ENCODE measurements around the gene FBXO40. TPM values are rescaled to one million over a fixed set of nuclear protein-coding genes. Genes with fewer than 3 reads are reported as not detected.
A peak's percentile ranks its signal among the peaks of the same experiment; 100 is the strongest.
"Not testable (repeated sequence)": the region's sequence is repeated elsewhere in the genome, so short reads cannot be mapped to it uniquely, and the experiment has no call there.

Gene FBXO40
- total and polyA plus RNA-seq, 2 of the 8 experiments (the other 6 are each of a cell fraction or from before 2014, with no cell fraction given) = 0.03 TPM; not detected in 1

DNA sequence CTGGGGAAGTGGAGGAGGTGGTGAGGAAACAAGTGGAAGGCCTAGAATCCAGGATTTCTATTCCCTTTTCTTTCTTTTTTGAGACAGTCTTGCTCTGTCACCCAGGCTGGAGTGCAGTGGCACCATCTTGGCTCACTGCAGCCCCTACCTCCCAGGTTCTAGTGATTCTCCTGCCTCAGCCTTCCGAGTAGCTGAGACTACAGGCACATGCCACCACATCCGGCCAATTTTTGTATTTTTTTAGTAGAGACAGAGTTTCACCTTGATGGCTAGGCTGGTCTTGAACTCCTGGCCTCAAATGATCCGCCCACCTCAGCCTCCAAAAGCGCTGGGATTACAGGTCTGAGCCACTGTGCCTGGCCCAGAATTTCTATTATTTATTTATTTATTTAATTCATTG, 627 bp downstream of the FBXO40 start:
- not testable (repeated sequence) for H3K36me3 ChIP-seq (ENCODE audit: control insufficient read depth in 2 of 4, insufficient read depth in 4 of 4, low read length in 3 of 4); H3K27me3 ChIP-seq (replicated peaks in 1 of 4; ENCODE audit: control insufficient read depth in 3 of 4, extremely low read depth in 1 of 4, insufficient read depth in 3 of 4, low read length in 3 of 4); H3K9me3 ChIP-seq (ENCODE audit: insufficient read depth in 2 of 2, low read depth in 1 of 2, low read length in 1 of 2); H3K79me1 ChIP-seq (ENCODE audit: low read depth, low read length); H3K23me2 ChIP-seq (ENCODE audit: low read depth, low read length); H2AK5ac ChIP-seq (ENCODE audit: low read depth, low read length); H4K8ac ChIP-seq (ENCODE audit: extremely low read depth, insufficient read depth, low read length); H3K4ac ChIP-seq (replicated peaks; ENCODE audit: insufficient read length, low read depth, low read length); FAIRE-seq; H3K79me2 ChIP-seq (ENCODE audit: control insufficient read depth in 1 of 2, insufficient read depth in 2 of 2, low read length in 2 of 2); H2BK15ac ChIP-seq (ENCODE audit: low read length); H3K18ac ChIP-seq (ENCODE audit: extremely low read depth, low read length); H3K23ac ChIP-seq (ENCODE audit: insufficient read length); H2AFZ ChIP-seq (ENCODE audit: low read length); H4K20me1 ChIP-seq (replicated peaks in 1 of 2; ENCODE audit: control insufficient read depth in 1 of 2, insufficient read depth in 2 of 2, low read length in 2 of 2); H3K14ac ChIP-seq (ENCODE audit: insufficient read length)
- DNase-seq (ENCODE audit: low read depth in 1 of 2, low spot score in 2 of 2) = peak in 1 of 2 experiments; percentile 48
- peak overlapping the region; percentile 75 for H4K91ac ChIP-seq (replicated peaks; ENCODE audit: insufficient read length, low read length)
- H2BK12ac ChIP-seq (ENCODE audit: low read depth, low read length) = peak overlapping the region; percentile 88
- H4K5ac ChIP-seq (ENCODE audit: insufficient read length, low read depth, low read length) = peak overlapping the region; percentile 25
- ChIA-PET POLR2A (ENCODE audit: partially characterized antibody) (interaction anchor here (0.7 to 3.1 kb wide), 20 partner anchors 8 to 173 kb away, joined by 3 to 18 read pairs (median 4); no protein-coding TSS in a partner anchor), CTCF (ENCODE audit: partially characterized antibody) (interaction anchor here (0.8 to 1.5 kb wide), 3 partner anchors 8 to 43 kb away, joined by 4 to 7 read pairs (median 5); no protein-coding TSS in a partner anchor)
- H3K4me3 ChIP-seq (ENCODE audit: extremely low read depth in 1 of 4, insufficient read depth in 2 of 4, low read depth in 3 of 4, low read length in 4 of 4) = peak overlapping the region in 1 of 4 experiments; percentile 43; a peak in 2 of 8 replicates
- peak overlapping the region; percentile 85 for H2BK120ac ChIP-seq (replicated peaks; ENCODE audit: low read depth, low read length)
- WGBS, 2 experiments (ENCODE audit: extremely low coverage in 1 of 2, insufficient coverage in 1 of 2, insufficient read length in 1 of 2, insufficient replicate concordance in 2 of 2, low coverage in 1 of 2, low lambda C conversion rate in 2 of 2, missing lambda C conversion rate in 1 of 2) = 56% methylated on average over 4 of the region's 4 CpGs; no CpG with 5 or more reads in 1 of the 2 experiments
- H3K27ac ChIP-seq (ENCODE audit: low read depth, low read length) = peak overlapping the region; percentile 86; the same call in 1 of the 2 replicates
- H3K4me1 ChIP-seq (replicated peaks in 1 of 4; ENCODE audit: control insufficient read depth in 3 of 4, insufficient read depth in 4 of 4, low read length in 3 of 4) = peaks cover 5 to 22% (median 11%) of the 10 kb centered on the region in 4 experiments; a peak in 6 of 7 replicates
- 0 out of 2 replicates have a peak, but pooled peaks have one; percentile 13 for TF ChIP-seq RBBP5 (IDR thresholded peaks at IDR 0.05; ENCODE audit: borderline replicate concordance, low read depth, low read length)
- peak overlapping the region; percentile 84 for H2BK20ac ChIP-seq (ENCODE audit: low read length)
- H2BK5ac ChIP-seq (ENCODE audit: low read depth, low read length) = peak overlapping the region; percentile 100
- H3K4me2 ChIP-seq (ENCODE audit: insufficient read depth in 1 of 2, low read depth in 2 of 2, low read length in 2 of 2) = peak overlapping the region; percentile 49 to 80
- peak overlapping the region in 2 of 4 experiments; percentile 54 to 60; a peak in 4 of 7 replicates for H3K9ac ChIP-seq (replicated peaks in 1 of 4; ENCODE audit: extremely low read depth in 1 of 4, low read depth in 3 of 4, low read length in 3 of 4)
- H3K56ac ChIP-seq (replicated peaks; ENCODE audit: insufficient read length, low read depth, low read length) = peak overlapping the region; percentile 42
